SK-N-SH treated with all-trans-retinoic acid at 6 μM for 48 hours (cell line): Measurements from ENCODE around the gene HOXA4.

Experiments used
- ATAC-seq: fragments of 200-7000 bp; cut with Tn5 transposase; 3 replicates; pipeline ENCODE4 v1.9.1; 2020; ENCODE audit warnings: mild to moderate bottlenecking, moderate library complexity
- ARNTL ChIP-seq: fragments of 450-650 bp; formaldehyde crosslinking; IDR thresholded peaks from 2 replicates; pipeline ENCODE4 v1.5.0; 2020; ENCODE audit warnings: low read depth, mild to moderate bottlenecking, moderate library complexity, borderline replicate concordance
- BACH2 ChIP-seq: fragments of 250-450 bp; sonication (Bioruptor Pico); IDR thresholded peaks from 2 replicates; pipeline ENCODE4 v1.9.0; 2021; ENCODE audit warnings: mild to moderate bottlenecking, borderline replicate concordance
- CSDC2 ChIP-seq: fragments of 250-450 bp; sonication (Bioruptor Pico); IDR thresholded peaks from 2 replicates; pipeline ENCODE4 v1.5.0; 2020; ENCODE audit warnings: mild to moderate bottlenecking, moderate library complexity
- ESRRG ChIP-seq: fragments of 250-450 bp; sonication (Bioruptor Pico); IDR thresholded peaks from 2 replicates; pipeline ENCODE4 v1.6.1; 2021; ENCODE audit warnings: mild to moderate bottlenecking
- GLIS3 ChIP-seq: fragments of 250-450 bp; sonication (Bioruptor Pico); IDR thresholded peaks from 2 replicates; pipeline ENCODE4 v1.5.0; 2020; ENCODE audit warnings: mild to moderate bottlenecking, moderate library complexity
- ISL1 ChIP-seq: fragments of 250-450 bp; sonication (Bioruptor Pico); IDR thresholded peaks from 2 replicates; pipeline ENCODE4 v2.1.2; 2022; ENCODE audit warnings: mild to moderate bottlenecking, moderate library complexity
- PATZ1 ChIP-seq: fragments of 250-450 bp; sonication (Bioruptor Pico); IDR thresholded peaks from 2 replicates; pipeline ENCODE4 v1.8.0; 2020; ENCODE audit warnings: mild to moderate bottlenecking, moderate library complexity, borderline replicate concordance
- POU6F1 ChIP-seq: fragments of 250-450 bp; sonication (Bioruptor Pico); IDR thresholded peaks from 2 replicates; pipeline ENCODE4 v1.8.0; 2021; ENCODE audit warnings: low read depth, mild to moderate bottlenecking, moderate library complexity, borderline replicate concordance
- PPARA ChIP-seq: fragments of 250-450 bp; sonication (Bioruptor Pico); IDR thresholded peaks from 2 replicates; pipeline ENCODE4 v1.5.0; 2020; ENCODE audit warnings: mild to moderate bottlenecking, borderline replicate concordance
- RARB ChIP-seq: fragments of 250-450 bp; sonication (Bioruptor Pico); IDR thresholded peaks from 2 replicates; pipeline ENCODE4 v1.8.0; 2021; ENCODE audit warnings: mild to moderate bottlenecking, moderate library complexity
- SNAI2 ChIP-seq: fragments of 250-450 bp; sonication (Bioruptor Pico); IDR thresholded peaks from 2 replicates; pipeline ENCODE4 v1.5.0; 2020; ENCODE audit warnings: mild to moderate bottlenecking, moderate library complexity
- TCF4 ChIP-seq: fragments of 250-450 bp; sonication (Bioruptor Pico); IDR thresholded peaks from 2 replicates; pipeline ENCODE4 v1.8.0; 2021; ENCODE audit warnings: mild to moderate bottlenecking, moderate library complexity, borderline replicate concordance
- TOX ChIP-seq: fragments of 250-450 bp; sonication (Bioruptor Pico); IDR thresholded peaks from 2 replicates; pipeline ENCODE4 v1.8.0; 2021; ENCODE audit warnings: mild to moderate bottlenecking, moderate library complexity, borderline replicate concordance
- TSHZ2 ChIP-seq: fragments of 250-450 bp; sonication (Bioruptor Pico); IDR thresholded peaks from 2 replicates; pipeline ENCODE4 v1.5.0; 2020; ENCODE audit warnings: mild to moderate bottlenecking, moderate library complexity
- ZC3H10 ChIP-seq: fragments of 250-450 bp; sonication (Bioruptor Pico); IDR thresholded peaks from 2 replicates; pipeline ENCODE4 v1.5.1; 2021; ENCODE audit warnings: mild to moderate bottlenecking, moderate library complexity
- ZFP30 ChIP-seq: fragments of 450-650 bp; formaldehyde crosslinking; IDR thresholded peaks from 2 replicates; pipeline ENCODE4 v1.5.0; 2022; ENCODE audit warnings: mild to moderate bottlenecking, moderate library complexity
- ZNF8 ChIP-seq: fragments of 450-650 bp; formaldehyde crosslinking; IDR thresholded peaks from 2 replicates; pipeline ENCODE4 v1.5.0; 2020; ENCODE audit warnings: mild to moderate bottlenecking, moderate library complexity

The HOXA4 gene

GRCh38 chr7:27105301-27106031 is 25.1 kb downstream of the HOXA4 start (continued):
- TF ChIP-seq TCF4 (CRISPR knock-in tag), result no peak
- no peak for TF ChIP-seq ZNF8 (CRISPR knock-in tag)
- no peak for TF ChIP-seq TSHZ2 (CRISPR knock-in tag)
- TF ChIP-seq ARNTL (CRISPR knock-in tag), result no peak
- TF ChIP-seq ESRRG (CRISPR knock-in tag), result no peak
- no peak for TF ChIP-seq GLIS3
- TF ChIP-seq PATZ1 (CRISPR knock-in tag), result no peak
- TF ChIP-seq ISL1 (CRISPR knock-in tag), result no peak
- TF ChIP-seq PPARA, result no peak
- TF ChIP-seq TOX, result no peak
- TF ChIP-seq CSDC2 (CRISPR knock-in tag), result no peak

- ATAC-seq, result no peak
- TF ChIP-seq ZFP30 (CRISPR knock-in tag), result no peak
- no peak for TF ChIP-seq GLIS3
- no peak for TF ChIP-seq CSDC2 (CRISPR knock-in tag)
- no peak for TF ChIP-seq PPARA
- TF ChIP-seq ARNTL (CRISPR knock-in tag), result no peak
Measured at GRCh38 chr7:27104341-27105058, 26.1 kb downstream of the HOXA4 start.

GRCh38 chr7:27103489-27104226 is 26.9 kb downstream of the HOXA4 start:
- TF ChIP-seq PATZ1 (CRISPR knock-in tag) (no peak), TOX (no peak), RARB (CRISPR knock-in tag) (no peak), ESRRG (CRISPR knock-in tag) (no peak), SNAI2 (CRISPR knock-in tag) (no peak), POU6F1 (CRISPR knock-in tag) (no peak), ZNF8 (CRISPR knock-in tag) (no peak), TCF4 (CRISPR knock-in tag) (no peak), BACH2 (CRISPR knock-in tag) (no peak), ZC3H10 (CRISPR knock-in tag) (no peak)
- no peak for ATAC-seq
